Forelimb muscle (tissue), 1 donor: ENCODE results near the gene ZNF74. TPM values are rescaled to one million over a fixed set of nuclear protein-coding genes. Genes with fewer than 3 reads are reported as not detected.

Source experiments
- DNase-seq: peaks from one replicate; pipeline ENCODE4 v3.0.0-alpha.2; 2013; ENCODE audit warnings: low read depth
- polyA plus RNA-seq: library from polyadenylated mRNA; unstranded; fragments of 120-200 nt; gene quantifications from one replicate; pipeline ENCODE4 v1.2.1, GENCODE V29; 2013; ENCODE audit not compliant: insufficient read length

ZNF74 gene
- polyA plus RNA-seq, 1 donor = 14.9 TPM

DNA sequence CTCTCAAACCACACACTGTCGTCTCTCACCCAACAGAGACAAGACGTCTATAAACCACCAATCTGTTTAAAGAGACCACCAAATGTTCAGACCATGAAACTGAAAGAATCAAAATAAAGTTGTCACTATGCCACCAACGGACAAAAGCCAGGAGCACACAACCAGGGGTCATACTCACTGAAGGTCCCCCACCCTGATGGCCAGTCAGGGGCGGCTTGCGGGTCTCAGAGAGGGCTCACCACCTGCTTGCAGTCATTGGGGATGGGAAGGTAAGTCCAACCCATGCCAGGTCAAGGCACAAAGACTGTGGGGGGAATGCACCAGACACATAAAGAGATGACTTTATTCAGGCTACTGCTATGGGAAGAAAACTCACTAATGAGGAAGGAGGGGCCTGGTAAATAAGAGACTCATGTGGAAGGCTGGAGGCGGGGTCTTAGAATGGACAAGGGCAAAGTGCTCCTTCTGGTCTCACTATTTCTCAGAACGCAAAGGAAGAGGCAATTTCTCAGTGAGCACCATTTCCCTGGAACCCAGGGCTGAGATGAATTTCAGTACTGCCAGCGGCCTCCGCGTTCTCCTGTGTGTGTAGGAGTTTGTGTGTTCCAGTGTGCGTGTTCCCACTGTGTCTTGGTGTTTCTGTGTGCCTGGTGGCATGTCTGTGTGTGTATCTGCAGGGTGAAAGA, 26.3 kb downstream of the ZNF74 start:
- DNase-seq = no peak

DNA sequence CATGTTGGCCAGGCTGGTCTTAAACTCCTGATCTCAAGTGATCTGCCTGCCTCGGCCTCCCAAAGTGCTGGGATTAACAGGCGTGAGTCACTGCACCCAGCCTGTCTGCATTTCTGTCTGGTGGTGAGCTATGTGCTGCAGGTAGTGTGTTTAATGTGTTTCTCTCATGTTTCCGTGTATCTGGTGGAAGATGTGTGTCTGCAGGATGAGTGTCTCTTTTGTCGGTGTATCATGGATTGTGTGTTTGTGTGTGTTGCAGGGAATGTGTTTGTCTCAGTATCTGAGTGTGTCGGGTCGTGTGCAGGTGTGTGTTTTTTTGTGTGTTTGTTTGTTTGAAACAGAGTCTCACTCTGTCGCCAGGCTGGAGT, 27.5 kb downstream of the ZNF74 start:
- DNase-seq = no peak

DNA sequence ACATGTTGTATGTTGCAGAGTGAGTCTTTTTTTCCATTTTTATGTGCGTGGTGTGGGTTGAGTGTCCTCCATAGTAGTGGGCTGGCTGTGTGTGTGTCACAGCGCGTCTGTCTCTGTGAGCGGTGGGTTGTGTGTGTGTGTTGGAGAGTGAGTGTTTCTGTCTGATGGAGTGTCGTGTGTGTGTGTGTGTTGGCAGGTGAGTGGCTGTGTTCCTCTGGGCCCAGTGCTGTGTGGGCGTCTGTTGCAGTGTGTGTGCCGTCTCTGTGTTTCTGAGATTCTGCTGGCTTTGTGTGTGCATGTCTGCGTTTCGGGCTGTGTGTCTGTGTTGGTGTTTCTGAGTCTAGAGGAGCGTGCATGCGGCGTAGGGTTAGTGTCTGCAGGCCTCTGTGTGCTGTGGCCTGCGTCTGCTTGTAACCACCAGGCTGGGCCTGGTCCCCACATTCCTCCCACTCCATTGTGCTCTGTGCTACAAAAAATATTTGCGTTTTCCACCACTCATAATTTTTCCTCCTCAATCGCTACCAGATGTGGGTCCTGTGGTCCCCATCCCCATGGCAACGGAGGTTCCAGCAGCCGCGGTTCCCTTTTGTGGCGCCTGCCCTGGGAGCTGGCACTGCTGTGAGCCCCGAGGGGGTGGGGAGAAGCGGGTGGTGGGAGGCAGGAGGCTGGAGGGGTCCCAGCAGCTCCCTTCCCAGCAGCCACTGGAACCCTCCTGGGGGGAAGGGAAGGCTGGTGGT, 28.5 kb downstream of the ZNF74 start:
- peak; percentile 48 for DNase-seq

DNA sequence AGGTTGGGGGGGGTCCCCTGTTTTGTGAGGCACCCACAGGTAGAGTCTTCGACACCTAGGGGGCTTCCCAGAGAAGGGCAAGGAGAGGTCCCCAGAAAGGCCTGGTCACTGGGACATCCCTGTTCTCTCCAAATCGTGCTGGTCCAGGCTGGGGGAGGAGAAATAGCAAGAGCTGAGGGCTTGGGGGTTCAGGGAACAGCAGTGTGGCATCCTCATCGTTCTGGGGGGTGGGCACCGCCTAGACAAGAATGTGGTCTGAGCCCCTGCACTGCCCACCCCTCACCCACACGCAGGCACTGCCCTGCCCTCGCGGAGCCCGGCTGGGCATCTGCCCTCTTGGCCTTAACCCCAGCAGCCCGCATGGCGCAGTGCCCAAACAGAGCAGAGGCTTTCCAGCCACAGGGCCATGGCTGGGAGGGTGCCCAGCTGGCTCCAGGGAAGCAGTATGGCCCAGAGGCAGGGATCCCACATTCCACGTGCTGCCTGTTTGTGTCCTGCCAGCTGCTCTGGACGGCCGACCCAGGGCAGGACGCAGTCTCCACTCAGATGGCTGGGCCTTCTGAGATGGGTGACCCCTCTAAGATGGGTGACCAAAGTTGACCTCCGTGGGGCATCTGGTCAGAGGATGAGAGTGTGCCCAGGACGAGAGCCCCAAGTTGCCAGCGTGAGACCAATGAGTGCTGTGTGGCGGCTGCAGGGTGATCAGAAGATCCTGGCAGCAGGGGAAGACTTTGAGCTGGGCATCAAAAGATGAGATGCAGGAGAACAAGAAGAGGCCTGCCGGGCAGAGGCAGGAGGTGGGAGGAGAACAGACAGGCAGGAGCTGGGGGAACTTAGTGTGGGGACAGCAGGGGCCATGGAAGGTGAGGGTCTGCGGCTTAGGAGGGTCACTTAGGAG, 29.3 kb downstream of the ZNF74 start:
- no peak for DNase-seq

DNA sequence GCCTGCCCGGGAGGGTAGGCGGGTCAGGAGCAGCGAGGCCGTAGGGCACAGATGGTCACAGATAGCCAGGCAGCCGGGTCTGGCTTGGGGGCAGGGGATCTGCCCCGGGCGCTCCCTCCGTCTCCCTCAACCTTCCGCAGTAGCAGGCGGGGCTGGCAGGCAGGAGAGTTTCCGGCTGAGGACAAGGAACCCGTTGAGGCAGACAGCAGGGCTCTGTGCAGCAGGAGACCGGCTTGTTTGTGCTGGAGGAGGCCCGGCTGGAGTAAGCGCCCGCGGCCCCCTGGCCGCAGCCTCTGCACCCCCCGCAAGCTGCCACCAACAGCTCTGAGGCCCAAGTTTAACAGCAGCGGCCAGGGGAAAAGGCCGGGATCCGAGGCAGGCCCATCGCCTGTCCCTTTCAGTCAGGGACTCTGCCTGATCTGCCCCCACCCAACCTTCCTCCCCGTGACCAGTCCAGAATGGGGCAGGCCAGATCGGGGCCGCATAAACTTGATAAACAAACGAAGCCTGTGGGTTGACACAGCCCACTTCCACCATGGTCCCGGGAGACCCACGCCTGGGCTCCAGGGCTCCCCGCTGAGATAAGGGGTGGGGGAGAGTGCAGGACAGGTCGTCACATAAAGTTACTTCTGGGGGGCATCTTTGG, 30.1 kb downstream of the ZNF74 start:
- DNase-seq = no peak

DNA sequence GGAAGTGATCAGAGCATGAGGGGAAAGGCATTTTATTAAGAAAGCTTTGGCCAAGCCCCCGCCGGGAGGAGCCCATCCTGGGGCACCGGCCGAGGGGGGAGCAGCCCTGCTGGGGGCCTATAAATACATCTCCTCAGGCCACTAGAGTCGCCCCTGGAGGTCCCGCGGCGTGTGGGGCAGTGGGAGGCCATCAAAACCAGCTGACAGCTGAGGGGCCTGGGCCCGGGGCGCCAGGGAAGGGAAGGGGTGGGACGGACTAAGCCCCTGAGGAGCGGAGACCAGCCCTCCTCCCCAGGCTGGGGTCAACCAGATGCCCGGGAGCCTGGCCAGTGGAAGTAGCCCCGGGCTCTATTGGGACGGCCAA, 30.6 kb downstream of the ZNF74 start:
- no peak for DNase-seq

DNA sequence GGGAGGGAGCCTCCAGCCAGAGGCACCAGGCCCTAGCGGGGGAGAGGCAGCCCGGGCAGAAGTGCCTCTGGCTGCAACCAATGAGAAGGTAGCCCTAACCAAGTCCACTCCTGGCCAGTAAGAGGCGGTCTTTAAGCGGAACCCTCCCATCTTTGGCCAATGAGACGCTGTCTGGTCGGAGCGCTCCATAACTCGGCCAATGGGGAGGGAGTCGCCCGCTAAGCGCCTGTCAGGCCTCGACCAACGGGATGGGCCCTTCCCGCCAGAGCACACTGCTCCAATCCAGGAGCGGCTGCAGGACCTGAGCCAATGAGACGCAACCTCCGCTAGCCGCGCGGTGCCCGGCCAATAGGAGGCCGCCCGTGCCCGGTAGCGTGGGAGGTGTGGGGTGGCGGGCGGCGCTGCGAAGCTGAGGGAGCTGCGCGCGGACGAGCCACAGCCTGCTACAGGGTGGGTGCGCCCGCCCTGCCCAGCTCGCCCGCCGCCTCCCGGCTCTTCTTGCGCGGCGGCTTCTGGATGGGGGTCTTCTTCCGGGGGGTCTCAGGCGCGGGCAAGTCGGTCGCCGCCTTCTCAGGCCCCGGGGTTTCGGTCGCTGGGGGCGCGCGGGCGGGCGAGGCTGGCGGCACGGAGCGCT, 31.1 kb downstream of the ZNF74 start:
- no peak for DNase-seq

DNA sequence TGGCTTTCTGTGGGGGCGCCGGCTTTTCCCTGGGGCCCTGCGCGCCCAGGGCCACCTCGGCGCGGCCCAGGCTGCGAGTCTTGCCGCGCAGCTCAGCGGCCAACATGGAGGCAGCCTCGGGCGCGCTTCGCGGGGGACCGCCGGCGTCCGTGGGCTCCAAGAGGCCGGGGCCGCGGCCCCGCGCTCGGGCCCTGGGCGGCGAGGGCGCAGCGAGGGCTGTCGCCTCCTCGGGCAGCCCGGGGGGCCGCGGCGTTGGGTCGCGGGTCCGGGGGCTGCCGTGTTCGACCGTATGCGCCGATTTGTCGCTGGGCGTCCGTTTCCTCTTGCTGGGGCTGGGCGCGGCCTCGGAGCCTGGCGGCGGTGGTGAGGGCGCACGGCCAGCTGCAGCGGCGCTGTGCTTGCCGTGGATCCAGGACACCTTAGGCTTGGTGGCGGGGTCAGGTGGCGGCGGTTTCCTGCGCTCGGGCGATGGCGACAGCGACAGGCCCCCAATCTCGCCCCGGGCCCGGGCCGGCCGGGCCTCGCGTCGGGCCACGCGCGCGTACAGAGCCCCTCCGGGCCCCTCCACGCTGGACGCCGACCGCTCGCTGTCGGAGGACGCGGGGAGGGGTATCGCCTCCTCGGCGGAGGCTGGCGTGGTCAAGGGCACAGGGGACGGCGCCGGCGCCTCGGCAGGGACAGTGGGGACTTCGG, 31.8 kb downstream of the ZNF74 start:
- no peak for DNase-seq

DNA sequence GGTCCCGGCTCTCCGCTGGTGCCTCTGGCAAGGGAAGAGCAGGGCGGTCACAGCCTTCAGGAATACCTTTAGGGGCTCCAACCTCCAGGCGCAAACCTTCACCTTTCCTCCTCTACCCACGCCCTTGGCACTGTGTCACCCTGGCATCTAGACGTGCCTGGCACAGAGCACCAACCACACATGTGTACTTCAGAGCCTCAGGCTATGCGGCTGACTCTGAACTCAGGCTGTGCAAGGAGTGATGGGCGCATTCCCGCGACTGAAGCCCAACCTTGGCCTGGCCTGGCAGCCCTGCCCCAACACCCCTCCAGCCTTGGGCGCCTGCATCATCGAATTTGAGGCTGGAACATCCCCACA, 32.3 kb downstream of the ZNF74 start:
- no peak for DNase-seq

DNA sequence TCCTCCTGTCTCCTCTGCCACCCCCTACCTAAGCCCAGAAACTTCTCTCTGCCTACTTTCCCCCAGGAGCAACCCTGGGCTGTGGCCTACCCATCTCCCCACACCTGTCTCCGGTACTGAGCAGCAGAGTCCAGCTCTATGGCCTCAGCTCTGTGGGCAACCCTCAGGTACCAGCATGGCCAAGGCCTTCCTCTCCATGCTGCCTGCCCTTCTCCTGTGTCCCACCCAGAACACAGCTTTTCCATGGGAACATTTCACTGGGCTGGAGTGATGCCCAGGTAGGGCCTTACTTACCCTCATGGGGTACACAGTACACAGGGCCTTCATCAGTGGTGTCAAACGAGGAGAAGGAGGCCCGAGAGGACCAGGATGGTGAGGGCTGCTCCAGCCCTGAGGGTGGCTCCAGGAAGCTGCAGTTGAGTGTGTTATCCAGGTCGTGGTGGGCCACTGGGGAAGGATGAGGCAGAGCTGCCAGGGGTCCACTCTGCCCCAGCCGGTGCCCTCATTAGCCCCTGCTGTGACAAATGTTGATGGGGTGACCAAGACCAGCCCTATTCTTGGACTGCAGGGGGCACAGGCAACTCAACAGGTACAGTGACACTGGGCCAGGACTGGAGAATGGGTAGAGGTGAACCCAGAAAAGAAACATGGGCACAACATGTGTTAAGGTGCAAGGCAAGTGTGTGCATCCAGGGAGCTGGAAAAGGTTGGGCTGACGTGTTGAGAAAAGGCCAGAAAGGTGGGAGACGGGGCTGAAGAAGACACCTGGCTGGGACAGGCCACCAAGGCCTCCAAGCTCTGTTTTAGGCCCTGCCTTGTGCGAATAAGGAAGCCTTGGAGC, 33.4 kb downstream of the ZNF74 start:
- DNase-seq = no peak

DNA sequence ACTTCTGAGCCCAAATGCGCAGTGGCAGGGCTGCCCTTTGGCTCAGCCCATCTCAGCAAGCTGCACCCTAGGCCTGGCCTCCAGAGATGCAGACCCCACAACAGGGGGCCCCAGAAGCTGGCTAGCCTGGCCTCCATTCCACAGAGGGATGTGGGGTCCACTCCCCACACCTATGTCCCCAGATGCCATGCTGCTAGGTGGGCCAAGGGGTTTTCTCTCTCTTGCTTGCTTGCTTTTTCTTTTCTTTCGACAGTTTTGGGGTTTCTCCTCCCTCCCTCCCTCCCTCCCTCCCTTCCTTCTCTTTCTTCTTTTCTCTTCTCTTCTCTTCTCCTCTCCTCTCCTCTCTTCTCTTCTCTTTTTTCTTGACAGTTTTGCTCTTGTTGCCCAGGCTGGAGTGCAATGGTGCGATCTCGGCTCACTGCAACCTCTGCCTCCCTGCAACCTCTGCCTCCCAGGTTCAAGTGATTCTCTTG, 34.0 kb downstream of the ZNF74 start:
- no peak for DNase-seq

DNA sequence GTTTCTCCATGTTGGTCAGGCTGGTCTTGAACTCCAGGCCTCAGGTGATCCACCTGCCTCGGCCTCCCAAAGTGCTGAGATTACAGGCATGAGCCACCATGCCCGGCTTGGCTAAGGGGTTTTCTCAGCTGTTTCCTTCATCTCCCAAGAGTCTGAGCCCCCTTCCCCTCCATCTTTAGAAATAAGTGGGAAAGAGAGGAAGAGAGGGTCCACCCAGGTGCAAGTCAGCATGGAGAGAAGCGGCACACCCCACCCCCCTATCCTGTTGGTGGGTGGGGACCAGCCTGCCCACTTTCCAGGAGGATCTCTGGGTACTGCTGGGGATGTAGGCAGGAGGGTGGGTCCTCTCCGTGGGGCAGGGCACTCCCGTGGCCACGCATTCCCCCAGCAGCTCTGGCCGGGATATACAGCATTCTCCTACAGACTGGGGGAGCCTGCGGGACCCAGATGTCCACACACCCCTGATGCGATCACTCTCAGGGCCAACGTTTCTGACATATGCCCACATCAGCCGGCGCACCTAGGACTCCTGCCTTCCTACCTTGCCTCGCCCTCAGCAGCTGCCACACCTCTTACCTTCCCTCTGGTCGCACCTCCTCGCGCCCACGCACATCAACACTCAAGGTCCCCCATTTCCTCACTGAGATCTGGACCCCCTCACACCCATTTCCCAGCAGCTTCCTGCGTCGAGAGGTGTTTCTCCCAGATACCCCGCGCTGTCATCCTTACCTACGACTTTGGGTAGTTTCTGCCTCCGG, 34.7 kb downstream of the ZNF74 start:
- DNase-seq = no peak

DNA sequence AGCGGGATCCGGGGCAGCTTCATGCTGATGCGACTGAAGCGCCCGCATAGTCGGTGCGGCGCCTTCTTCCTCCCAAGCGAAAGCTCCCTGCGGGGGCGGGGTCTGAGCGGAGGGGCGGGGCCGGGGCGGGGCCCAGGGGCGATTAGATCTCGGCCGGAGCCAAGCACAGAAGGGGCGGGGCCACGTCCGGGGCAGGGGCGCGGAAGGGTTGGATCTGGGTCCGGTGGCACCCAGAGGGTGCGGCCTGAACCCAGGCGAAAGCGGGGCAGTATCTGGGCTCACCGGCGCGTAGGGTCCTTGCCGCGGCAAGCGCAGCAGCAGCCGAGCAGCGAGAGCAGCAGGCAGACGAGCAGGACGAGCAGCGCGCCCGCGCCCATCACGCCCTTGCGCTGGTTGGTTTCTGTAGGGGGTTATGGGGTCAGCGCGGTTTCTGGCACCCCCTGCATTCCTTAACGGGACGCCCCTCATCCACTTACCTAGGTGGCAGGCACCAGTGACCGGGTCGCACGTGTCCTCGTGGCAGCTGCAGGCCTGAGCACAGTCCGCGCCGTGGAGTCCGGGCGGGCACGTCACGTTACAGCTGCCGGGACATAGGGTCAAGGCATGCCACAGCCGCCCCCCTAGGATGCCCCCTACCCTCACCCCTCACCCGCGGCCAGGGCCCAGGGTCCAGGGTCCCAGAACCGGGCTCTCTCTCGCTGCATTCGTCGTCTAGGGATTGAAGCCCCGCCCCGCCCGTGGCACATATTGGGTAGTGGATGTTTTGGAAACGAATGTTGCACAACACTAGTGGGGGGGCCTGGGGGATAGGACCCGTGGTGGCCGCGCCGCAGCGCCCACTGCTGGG, 35.5 kb downstream of the ZNF74 start:
- DNase-seq = no peak

DNA sequence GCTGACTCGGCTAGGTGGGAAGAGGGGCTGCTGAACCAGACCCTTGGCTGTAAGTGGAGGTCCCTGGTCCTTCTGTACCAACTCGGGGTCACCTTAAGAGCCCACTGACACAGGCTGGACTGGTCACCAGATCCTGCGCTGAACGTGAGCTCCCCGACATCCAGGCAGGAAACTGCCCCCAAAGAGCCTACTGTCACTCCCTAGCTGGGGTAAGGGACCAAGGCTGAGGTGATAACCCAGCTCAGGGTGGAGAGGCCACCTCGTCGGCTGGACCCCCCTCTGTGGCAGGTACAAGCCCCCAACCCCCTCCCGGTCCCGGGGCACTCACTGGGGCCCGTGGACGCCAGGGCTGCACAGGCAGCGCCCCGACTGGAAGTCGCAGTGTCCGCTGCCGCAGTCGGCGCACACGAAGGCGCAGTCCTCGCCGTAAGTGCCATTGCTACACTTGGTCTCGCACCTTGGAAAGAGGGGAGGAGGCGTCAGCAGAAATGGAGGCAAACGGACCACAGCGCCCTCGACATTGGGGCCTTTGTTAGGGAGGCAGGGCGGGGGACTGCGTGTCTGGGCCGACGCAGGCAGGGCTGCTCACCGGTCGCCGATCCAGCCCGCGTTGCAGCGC, 36.3 kb downstream of the ZNF74 start:
- DNase-seq = no peak

DNA sequence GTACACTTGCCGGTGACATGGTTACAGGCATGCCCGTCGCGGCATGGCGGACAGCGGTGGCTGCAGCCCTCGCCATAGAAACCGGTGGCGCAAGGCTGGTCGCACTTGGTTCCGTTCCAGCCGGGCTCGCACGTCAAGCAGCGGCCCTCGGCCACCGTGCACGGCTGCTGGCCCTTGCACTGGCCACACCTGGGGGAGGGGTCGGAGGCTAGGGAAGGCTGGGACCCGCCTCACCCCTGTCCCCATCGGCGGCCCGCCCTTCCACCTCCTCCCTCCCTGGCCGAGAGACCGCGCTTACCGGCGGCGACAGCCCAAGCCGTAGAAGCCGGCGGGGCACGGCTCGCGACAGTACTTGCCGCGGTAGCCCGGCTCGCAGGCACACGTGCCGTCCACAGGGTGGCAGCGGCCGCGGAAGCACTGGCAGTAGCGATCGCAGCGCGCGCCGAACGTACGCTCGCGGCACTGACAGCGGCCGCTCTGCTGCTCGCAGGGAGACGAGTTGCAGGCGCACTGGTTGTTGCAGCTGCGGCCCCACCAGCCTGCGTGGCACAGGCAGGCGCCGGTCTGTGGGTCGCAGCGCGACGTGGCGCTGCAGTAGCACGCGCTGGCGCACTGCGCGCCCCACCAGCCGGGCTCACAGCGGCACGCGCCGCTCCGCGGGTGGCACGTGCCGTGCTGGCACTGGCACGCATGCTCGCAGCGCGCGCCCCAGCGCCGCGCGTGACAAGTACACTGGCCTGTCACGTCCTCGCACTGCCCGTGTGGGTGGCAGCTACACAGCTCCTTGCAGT, 37.0 kb downstream of the ZNF74 start:
- no peak for DNase-seq

DNA sequence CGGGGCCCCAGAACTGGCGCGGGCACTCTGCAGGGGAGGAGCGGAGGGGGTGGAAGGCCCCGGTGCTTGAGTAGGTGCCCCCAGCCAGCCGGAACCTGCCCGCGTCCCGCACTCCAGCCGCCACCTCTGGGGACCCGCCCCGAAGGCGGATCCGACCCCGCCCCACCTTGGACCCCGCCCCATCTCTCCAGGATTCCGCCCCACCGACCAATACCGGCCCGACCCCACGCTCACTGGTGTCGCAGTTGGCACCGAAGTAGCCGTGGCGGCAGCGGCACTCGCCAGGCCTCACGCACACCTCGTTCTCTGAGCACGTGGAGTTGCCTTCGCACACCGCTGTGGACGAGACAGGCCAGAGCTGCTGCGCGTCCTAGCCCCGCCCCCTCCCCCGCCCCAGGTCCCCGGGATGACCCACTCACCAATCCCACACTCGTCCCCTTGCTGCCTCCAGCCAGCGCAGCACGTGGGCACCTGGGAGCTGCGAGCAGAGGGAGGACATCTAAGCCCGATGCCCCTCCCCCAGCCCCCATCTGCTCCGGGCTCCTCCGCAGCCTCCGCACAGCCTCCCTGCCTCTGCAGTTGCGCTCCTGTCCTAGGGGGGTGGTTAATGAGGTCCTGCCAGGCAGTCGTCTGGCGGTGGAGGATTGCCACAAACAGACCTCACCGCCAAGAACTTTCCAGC, 37.7 kb downstream of the ZNF74 start:
- no peak for DNase-seq
